ENCODE data around the gene DOCK8.

Gene DOCK8

DNA sequence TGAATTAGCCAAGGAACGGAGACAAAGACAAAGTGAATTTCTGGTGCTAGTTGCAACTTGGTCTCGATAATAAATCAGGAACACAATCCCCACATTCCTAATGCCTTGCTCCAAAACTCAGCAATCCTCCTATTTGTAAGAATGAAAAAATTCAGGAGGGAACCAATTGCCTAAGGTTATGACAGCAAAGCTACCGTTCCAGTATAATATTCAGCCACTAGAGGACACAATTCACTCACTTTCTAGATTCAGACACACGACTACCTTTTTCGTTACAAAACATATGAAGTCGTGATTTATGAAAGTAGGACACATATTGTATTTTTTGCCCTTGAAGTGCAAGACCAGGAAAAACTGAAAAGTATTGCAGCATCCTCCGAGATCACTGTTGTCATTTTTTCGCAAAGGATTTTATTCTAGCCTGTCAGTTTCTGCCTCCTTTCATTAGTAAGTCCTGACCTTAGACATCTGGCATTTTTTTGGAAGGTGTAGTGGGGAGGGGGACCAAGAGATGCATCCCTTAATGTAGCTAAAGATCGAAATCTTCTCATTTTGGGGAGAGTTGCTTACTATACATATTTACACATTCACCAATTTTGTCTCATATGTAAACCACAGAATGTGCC is 133.1 kb downstream of the DOCK8 start:
- no peak for DNase-seq (ENCODE audit: extremely low spot score, insufficient read length, low read depth)
- no peak for FAIRE-seq

DNA sequence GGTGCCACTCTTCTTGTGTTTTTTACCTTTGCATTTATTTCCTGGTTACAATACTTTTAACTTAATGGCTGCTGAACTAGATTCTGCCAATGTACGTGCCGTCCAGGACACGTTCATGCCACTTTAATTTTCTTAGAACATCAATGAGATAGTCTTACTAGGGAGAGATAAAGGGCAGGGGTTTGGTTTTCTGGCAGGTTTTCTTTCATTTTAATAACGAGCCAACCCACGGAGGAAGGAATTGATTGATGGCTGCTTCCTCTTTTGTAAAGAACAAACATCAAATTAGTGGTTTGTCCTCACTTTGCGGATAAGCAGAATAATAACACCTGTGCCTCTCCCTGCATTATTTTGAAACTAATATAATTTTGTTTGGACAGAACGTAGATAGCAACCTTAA is 135.7 kb downstream of the DOCK8 start:
- no peak for DNase-seq (ENCODE audit: extremely low spot score, insufficient read length, low read depth)
- no peak for FAIRE-seq

DNA sequence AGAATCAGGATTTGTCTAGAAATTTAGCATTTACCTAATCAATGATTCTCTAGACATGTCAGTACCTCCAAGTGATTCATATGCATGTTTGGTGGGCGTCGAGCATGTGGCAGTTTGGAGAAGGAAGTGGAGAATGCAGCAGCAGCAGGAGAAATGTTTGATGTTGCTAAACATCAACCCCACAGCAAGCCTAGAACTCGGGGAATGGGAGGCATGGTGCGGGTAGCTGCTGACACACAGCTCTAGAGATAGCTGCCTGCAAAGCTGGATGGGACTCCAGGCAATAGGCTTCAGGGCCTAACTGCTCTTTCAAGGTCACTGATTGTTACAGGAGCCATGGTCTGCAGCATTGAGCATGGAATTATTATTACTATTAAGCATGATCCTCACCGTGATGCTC is 137.3 kb downstream of the DOCK8 start:
- DNase-seq (ENCODE audit: extremely low spot score, insufficient read length, low read depth), result no peak
- no peak for FAIRE-seq

DNA sequence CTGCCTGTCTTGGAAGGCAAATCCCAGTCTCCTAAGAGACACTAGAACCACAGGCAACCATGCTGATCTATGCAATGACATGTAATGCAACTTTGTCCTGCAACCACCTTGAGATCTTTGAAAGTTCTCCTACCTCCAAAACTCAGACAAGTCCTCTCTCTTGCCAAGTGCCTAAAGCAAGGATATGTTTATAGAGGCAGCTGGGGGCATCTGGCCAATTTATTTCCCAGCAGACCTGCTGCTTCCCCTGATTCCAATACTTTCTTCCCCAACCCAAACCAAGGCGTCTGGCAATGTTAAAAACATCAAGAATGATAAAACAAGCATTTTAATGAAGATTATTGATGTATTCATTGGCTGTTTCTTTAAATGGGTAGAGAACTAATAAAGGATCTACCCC is 138.4 kb downstream of the DOCK8 start:
- no peak for DNase-seq (ENCODE audit: extremely low spot score, insufficient read length, low read depth)
- no peak for FAIRE-seq

DNA sequence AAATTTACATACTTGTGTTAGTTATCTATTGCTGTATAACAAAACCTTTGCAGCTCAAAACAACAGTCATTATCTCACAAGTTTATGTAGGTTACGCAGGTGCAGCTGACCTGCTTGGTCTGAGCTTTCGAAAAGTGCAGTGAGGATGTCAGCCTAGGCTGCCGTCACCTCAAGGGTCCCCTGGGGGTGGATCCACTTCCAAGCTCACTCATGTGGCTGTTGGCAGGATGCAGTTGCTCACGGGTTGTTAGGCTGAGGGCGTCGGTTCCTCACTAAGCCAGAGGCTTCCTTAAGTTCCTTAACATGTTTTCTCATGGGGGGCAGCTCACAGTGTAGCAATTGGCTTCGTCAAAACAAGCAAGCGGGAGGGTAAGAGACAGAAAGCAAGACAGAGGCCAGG is 139.8 kb downstream of the DOCK8 start:
- FAIRE-seq (no peak), DNase-seq (ENCODE audit: extremely low spot score, insufficient read length, low read depth) (no peak)

DNA sequence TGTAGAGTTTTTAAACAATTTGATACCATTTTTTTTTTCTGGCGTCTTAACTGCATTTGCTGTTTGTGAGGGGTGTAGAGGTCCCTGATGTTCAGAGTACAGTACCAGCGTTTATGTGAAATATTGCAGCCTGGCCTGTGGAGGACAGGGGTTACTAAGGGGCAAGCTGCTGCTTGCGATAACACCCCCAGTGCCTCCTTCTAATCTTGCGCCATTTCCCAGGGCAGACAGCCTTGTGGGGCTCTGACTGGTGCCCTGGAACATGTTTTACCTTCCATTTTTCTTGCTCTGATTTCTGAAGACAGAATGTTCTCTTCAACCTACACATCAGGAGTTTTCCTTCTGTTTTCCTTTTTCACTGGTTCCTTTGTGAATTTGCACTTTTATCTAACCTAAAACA is 142.9 kb downstream of the DOCK8 start:
- DNase-seq (ENCODE audit: extremely low spot score, insufficient read length, low read depth) (no peak), FAIRE-seq (no peak)

DNA sequence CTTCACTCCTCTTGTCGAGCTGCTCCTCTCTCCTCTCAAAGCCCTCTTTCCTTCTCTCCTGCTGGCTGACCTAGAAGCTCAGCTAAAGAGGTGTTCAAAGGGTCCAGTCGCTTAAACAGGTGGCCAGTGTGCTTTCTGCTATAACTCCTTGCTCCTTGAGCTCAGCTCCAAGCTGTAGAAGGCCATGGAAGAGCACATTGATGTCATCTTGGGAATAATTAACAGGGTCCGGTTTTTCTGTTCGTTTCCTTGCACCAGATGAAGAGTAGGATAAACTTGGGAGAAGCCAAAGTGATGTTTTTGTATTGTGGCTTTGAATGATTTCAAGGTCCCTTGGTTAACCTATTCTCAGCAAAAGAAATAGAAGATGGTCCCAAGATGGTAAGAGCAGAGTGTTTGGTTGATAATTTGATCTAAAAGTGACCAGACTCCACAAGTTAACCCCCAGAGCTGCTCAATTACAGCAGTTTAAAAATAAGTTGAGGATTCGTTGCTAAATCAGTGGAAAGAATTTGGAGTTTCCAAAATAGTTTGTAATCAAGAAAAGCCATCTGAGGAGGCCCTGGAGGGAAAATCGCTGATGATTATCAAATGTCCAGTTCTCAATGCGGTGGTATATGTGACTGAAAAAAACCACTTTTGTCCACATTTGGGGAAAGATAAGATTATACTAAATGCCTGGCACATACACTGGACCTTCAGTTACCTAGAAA is 148.1 kb downstream of the DOCK8 start:
- FAIRE-seq (no peak), DNase-seq (ENCODE audit: extremely low spot score, insufficient read length, low read depth) (no peak)

DNA sequence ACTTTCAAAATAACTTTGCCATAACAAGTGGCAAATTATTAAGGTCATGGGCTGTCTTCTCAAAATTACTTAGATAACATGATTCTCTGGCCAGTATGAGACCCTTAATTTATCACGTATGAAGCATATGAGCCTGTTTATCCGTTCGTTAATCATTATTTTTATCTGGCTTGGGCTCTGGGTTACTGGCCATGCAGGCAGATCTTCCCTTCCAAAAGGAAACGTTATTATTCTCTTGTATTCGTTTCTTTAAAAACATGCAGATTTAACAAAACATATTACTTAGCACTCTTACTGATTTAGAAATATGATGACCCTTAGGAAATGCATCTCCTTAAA is 148.6 kb downstream of the DOCK8 start:
- FAIRE-seq, result no peak

DNA sequence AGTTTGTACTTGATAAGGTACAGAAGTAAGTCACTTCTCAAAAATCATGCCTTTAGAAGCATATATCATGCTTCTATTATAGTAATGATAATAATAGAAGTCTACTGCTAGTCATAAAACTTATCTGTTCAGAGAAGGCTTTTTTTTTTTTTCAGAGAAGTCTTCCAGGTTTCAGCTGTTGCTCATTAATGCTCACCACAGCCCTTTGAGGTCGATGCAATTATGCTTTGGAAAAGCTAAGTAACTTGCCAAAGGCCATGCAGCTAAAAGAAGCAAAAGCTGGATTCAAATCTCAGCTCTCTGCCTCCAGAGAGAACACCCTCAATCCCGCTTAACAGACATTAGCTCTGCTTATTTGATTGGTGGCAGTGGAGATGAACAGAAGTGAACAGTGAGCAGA is 150.8 kb downstream of the DOCK8 start:
- DNase-seq (ENCODE audit: extremely low spot score, insufficient read length, low read depth) (no peak), FAIRE-seq (no peak)

More for the DNA sequence above, 148.6 kb downstream of the DOCK8 start:
- no peak for DNase-seq (ENCODE audit: extremely low spot score, insufficient read length, low read depth)

DNA sequence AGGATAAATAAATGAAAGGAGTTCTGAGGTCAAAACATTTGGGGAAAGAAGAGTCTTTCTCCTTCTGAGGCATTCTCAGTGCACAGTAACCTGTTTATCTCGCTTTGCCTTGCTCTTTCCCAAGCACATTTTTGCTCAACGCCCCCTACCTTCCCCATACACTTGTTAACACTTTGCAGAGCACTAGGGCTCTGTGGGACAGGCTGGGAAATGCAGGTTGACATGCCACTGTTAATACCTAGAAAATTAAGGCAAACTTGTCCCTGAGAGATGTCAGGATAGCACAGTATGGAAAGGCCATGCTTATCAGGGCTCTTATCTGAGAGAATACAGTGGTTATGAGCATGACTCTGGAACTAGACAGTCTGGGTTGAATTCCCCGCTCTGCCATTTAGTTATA is 152.0 kb downstream of the DOCK8 start:
- FAIRE-seq (no peak), DNase-seq (ENCODE audit: extremely low spot score, insufficient read length, low read depth) (no peak)

DNA sequence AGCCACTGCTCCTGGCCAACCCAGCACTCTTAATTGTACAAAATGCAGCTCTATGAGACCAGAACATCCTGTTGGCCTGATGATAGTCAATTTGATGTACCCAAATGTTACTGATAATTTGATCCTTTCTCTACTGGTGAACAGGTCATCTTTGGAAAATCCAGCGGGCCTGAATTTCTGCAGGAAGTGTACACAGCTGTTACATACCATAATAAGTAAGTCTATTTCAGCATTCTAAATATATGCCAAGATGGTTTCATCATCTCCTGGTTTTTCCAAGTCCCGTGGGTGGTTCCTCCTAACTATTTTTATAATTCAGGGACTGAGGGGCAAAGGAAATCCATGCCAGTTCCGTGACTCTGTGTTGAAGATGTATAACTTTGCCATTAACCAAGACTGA is 155.4 kb downstream of the DOCK8 start:
- FAIRE-seq, result no peak
- DNase-seq (ENCODE audit: extremely low spot score, insufficient read length, low read depth), result no peak

DNA sequence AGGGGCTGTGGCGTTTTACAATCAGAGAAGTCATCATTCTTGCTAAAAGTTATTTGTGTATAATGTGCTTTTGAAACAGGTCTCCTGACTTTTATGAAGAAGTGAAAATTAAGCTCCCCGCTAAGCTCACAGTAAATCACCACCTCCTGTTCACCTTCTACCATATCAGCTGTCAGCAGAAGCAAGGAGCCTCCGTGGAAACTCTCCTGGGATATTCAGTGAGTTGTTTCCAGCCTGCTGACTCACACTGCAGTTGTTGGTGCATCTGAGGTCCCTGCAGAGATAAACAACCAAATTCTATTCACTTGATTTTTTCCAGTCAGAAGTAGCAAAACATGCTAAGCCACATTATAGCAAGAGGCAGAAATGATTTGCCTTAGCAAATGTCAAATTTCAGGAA is 156.7 kb downstream of the DOCK8 start:
- DNase-seq (ENCODE audit: extremely low spot score, insufficient read length, low read depth) (no peak), FAIRE-seq (no peak)

DNA sequence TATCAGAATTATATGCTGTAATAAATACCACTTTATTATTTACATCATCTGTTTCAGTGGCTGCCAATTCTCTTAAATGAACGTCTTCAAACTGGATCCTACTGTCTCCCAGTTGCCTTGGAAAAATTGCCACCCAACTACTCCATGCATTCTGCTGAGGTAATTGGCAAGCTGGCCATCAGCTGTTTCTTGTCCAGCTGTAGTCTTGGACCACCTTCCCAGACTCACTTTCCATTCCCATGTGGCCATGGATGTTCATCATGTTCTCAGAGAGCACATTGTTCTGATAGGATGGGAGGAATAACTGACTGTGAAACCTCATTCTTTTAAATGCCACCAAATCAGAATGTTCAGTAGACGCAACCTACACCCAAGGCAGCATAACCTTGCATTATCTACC is 157.5 kb downstream of the DOCK8 start:
- FAIRE-seq, result no peak
- DNase-seq (ENCODE audit: extremely low spot score, insufficient read length, low read depth), result no peak

DNA sequence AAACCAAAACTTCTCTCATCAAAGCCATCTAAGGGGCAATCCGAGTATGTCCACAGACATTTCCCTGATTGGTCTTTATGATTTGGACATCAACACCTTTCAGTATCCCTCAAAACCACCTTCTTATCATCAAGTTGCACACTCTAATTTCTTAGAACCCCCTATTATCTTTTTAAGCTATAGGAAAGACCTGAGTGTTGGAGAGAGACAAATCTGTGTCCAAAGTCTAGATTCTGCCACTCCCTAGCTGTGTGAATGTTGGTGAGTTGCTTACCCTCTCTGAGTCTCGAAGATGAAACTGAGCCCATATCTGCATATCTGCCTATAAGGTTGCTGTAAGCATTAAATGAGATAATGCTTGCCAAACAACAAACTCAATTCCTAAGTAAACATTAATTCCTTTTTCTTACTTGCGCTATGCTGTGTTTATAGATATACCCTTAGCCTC is 159.1 kb downstream of the DOCK8 start:
- no peak for FAIRE-seq
- DNase-seq (ENCODE audit: extremely low spot score, insufficient read length, low read depth), result no peak

DNA sequence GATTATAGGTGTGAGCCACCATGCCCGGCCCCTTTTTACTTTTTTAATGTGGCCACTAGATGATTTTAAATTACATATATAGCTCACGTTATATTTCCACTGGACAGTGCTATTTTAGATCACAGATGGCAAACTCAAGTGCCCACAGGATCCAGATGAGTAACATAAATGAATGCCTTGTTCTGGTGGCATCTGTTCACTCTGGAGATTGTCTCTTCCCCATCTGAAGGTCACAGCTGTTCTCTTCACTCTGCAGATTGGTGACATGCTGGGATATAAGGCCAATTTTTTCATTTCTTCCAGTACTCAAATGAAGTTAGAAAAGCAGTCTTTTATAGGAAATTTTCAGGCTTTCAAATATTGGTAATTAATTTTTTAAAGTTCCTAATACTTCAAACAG is 160.1 kb downstream of the DOCK8 start:
- DNase-seq (ENCODE audit: extremely low spot score, insufficient read length, low read depth), result no peak
- FAIRE-seq, result no peak

DNA sequence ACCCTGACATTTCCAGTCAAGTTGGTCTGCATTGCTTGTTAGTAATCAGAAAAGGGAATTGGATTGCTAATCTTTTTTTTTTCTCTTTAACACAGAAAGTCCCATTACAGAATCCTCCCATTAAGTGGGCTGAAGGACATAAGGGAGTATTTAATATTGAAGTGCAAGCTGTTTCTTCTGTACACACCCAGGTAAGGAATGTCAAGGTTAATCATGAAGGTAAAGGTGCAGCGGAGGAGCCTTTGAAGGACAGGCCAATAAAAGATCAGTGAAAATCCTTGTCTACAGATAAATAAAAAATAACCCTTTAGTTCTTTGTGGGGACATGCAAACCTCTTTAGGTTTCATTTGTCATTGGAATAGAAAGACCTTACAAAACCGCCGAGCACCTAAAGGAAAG is 161.4 kb downstream of the DOCK8 start:
- DNase-seq (ENCODE audit: extremely low spot score, insufficient read length, low read depth) (no peak), FAIRE-seq (no peak)

DNA sequence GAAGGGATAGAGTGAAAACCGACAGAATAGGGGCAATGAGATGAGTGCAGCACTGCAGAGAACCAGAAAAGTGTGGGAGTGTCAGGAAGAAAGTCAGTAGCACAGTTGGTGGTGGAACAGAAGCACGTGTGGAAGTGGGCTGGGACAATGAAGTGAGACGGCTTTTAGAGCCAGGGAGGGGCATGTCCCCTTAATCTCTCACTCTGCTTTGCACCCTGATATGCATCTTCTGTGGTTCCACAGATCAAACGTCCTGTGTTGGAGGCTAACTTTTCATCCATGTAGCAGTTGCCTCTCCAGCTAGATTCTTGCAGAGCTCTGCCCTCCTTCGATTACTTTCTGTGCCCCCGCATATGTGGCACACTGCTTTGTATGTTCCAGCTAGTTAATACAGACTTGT is 163.6 kb downstream of the DOCK8 start:
- DNase-seq (ENCODE audit: extremely low spot score, insufficient read length, low read depth) (no peak), FAIRE-seq (no peak)

DNA sequence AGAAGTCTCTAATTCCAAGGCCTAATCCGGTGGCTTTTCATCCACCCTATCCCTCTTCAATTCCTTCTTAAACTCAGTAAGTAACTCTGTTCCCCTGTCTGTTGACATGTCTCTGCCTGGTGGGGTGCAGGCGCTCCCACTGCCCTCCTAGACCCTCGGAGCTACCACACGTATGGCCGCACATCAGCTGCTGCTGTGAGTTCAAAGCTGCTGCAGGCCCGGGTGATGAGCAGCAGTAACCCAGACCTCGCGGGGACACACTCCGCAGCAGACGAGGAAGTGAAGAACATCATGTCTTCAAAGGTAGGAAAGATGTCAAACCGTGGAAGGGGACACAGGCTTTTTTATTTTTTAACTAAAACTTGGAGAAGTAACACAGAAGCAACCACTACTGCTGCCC is 167.7 kb downstream of the DOCK8 start:
- DNase-seq (ENCODE audit: extremely low spot score, insufficient read length, low read depth), result no peak
- no peak for FAIRE-seq

DNA sequence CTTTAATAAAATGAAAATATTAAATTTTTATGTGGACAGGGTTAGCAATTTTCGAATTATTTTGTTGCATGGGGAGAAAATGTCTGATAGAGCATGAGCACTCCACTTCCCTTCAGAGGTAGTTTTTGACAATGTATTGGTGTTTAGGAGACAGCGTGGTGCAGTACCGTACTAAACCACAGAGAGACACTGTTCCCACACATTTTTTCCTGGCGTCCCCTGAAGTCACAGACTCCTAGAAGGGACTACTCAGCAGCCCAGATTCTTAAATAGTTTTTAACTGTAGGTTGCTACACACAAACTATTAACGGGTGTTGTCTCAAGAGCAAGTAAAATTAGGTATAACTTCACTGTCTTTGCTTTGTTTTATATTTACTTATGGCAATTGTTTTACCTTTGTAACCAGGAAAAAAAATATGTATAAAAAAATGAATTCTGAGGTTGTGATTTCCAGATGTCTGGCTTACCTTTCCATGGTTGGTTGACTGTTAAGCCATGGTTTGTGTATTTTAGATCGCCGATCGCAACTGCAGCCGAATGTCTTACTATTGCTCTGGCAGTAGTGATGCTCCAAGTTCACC is 171.2 kb downstream of the DOCK8 start:
- FAIRE-seq (no peak), DNase-seq (ENCODE audit: extremely low spot score, insufficient read length, low read depth) (no peak)

DNA sequence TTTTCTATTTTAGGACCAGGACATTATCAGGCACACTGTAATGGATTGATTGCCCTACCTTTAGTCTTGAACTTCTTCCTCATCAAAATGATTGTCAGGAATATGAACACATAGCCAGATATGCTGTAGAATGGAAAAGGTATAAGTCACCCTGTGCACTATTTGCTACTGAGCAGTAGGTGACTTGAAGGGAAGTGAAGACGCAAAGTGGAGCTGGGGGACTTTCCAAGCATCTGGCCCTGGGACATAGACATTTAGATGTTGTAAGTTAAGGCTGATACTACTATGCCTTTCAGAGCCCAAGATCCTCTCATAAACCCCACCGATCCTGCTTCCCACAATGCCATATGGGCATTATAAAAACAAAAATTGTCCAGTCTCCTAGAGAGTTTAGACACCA is 174.5 kb downstream of the DOCK8 start:
- no peak for DNase-seq (ENCODE audit: extremely low spot score, insufficient read length, low read depth)
- no peak for FAIRE-seq

DNA sequence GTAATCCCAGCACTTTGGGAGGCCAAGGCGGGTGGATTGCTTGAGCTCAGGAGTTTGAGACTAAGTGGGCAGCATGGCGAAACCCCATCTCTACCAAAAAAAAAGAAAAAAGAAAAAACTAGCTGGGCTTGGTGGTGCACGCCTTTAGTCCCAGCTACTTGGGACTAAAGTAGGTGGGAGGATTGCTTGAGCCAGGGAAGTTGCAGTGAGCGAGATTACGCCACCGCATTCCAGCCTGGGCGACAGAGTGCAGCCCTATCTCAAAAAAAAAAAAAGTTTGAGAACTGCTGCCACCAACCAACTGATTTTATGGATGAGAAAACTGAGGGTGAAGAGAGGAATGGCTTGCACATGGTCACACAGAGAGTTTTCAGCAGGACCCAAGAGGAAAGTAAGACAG is 175.1 kb downstream of the DOCK8 start:
- FAIRE-seq, result no peak
- DNase-seq (ENCODE audit: extremely low spot score, insufficient read length, low read depth), result no peak
